Right lobe of liver (tissue), 6 donors: ENCODE results near the gene IKZF5. TPM values are rescaled to one million over a fixed set of nuclear protein-coding genes. Genes with fewer than 3 reads are reported as not detected.

ENCODE experiments used
- ATAC-seq, 4 donors: fragments of 200-7000 bp; cut with Tn5 transposase; one replicate each; pipeline ENCODE4 v1.9.1; 2020; ENCODE audit warnings: mild to moderate bottlenecking in 4 of 4, moderate library complexity in 4 of 4
- DNase-seq, 3 donors: peaks; one replicate each; pipeline ENCODE4 v3.0.0-alpha.2; 2020
- H3K27ac ChIP-seq, 3 donors: fragments of 200-600 bp; one replicate each; pipeline ENCODE4 v1.8.0; 2022
- H3K27me3 ChIP-seq, 2 donors: fragments of 200-600 bp; one replicate each; pipeline ENCODE4 v1.8.0; 2022
- H3K36me3 ChIP-seq, 4 donors: fragments of 200-600 bp; sonication (generic) in 1 of 4; one replicate each; pipeline versions ENCODE4 v1.5.1 to v1.8.0; 2017 to 2022; ENCODE audit warnings: control low read depth in 1 of 4
- H3K4me1 ChIP-seq, 4 donors: fragments of 200-600 bp; sonication (generic) in 1 of 4; one replicate each; pipeline versions ENCODE4 v1.5.1 to v1.8.0; 2017 to 2022; ENCODE audit warnings: control low read depth in 1 of 4
- H3K4me3 ChIP-seq, 3 donors: fragments of 200-600 bp; one replicate each; pipeline ENCODE4 v1.8.0; 2022
- H3K9me3 ChIP-seq, 4 donors: fragments of 200-600 bp; sonication (generic) in 1 of 4; one replicate each; pipeline versions ENCODE4 v1.5.1 to v1.8.0; 2017 to 2022; ENCODE audit warnings: control low read depth in 1 of 4
- CTCF ChIP-seq, 4 donors: fragments of 200-600 bp in 3 of 4; fragments of 450-650 bp in 1 of 4; IDR thresholded peaks; one replicate each; pipeline versions ENCODE4 v1.5.1 to v1.8.0; 2016 to 2022; ENCODE audit warnings: antibody characterized with exemption in 4 of 4, mild to moderate bottlenecking in 2 of 4
- POLR2A ChIP-seq: fragments of 450-650 bp; IDR thresholded peaks from one replicate; pipeline ENCODE4 v1.6.1; 2017; ENCODE audit warnings: antibody characterized with exemption, mild to moderate bottlenecking
- WGBS: methylation state at CpG from one replicate; pipeline ENCODE4 v1.1.6; 2018; ENCODE audit warnings: low coverage, low lambda C conversion rate; ENCODE audit not compliant: insufficient coverage; ENCODE audit errors: missing lambda C conversion rate; 5-methylcytosine and 5-hydroxymethylcytosine counted together
- intact Hi-C, 2 donors: fragments of 100-400 bp; cut with DNase I; formaldehyde crosslinking; loops; one replicate each; pipeline versions ENCODE4 v1.11.2 to v1.14.1; 2022
- total RNA-seq, 6 experiments: library from RNA; depleted of rRNA in 2 of 6; stranded (reverse); fragments of >200 nt in 2 of 6; fragmentation: NEBNext Ultra II Directional in 3 of 6; extraction: Animal tissue kit (Norgen Biotek cat#: 25700) in 3 of 6; gene quantifications; one replicate each; pipeline versions ENCODE4 v1.1.0 to v1.2.4, GENCODE V29; 2016 to 2023
- donor health status: DM: no; HTN: yes; CAD: no.
- donor health status: DM: no; HTN: no; CAD: no.
- donor health status: DM: no; HTN: no; CAD: no.
- donor health status: DM: no; HTN: yes; CAD: no.
- donor health status: DM: no; HTN: yes; CAD: no.

Gene IKZF5
- total RNA-seq, 6 experiments from 2014 or later = 4.1 to 15.8 (median 8.3) TPM

GRCh38 chr10:123024540-123024939 is 15.9 kb upstream of the IKZF5 start:
- 94% methylated on average over 2 of the region's 2 CpGs for WGBS
- ATAC-seq (no peak), DNase-seq (no peak)

GRCh38 chr10:123021517-123021916 is 12.9 kb upstream of the IKZF5 start:
- peaks cover 0 to 70% (median 17%) of the 10 kb centered on the region in 4 donors for H3K4me1 ChIP-seq
- WGBS = 30% methylated on average over 3 of the region's 3 CpGs
- ATAC-seq (peak; percentile 39 to 59 (median 56)), DNase-seq (no peak)
- peak overlapping the region; percentile 63 to 96 (median 94) for H3K27ac ChIP-seq
- TF ChIP-seq POLR2A = no peak
- peak; percentile 42 to 63 (median 54) for TF ChIP-seq CTCF (IDR thresholded peaks at IDR 0.05)
- no peak overlapping the region for H3K4me3 ChIP-seq
- no peaks in the 10 kb centered on the region for H3K9me3 ChIP-seq
- intact Hi-C loops = no loop called here
- H3K36me3 ChIP-seq = no peaks in the 10 kb centered on the region
- no peaks in the 10 kb centered on the region for H3K27me3 ChIP-seq

More at GRCh38 chr10:123024540-123024939, 15.9 kb upstream of the IKZF5 start:
- Histone ChIP-seq H3K27me3 (no peaks in the 10 kb centered on the region), H3K4me3 (no peak overlapping the region), H3K27ac (no peak overlapping the region), H3K9me3 (no peaks in the 10 kb centered on the region), H3K4me1 (peaks cover 0 to 48% (median 13%) of the 10 kb centered on the region in 4 donors), H3K36me3 (no peaks in the 10 kb centered on the region)
- no peak for TF ChIP-seq CTCF (IDR thresholded peaks at IDR 0.05)
- no peak for TF ChIP-seq POLR2A
- intact Hi-C loops = no loop called here

GRCh38 chr10:123019941-123020703 is 11.5 kb upstream of the IKZF5 start:
- H3K27ac ChIP-seq = peak overlapping the region; percentile 63 to 96 (median 94)
- intact Hi-C loops = no loop called here
- H3K4me3 ChIP-seq = peak overlapping the region in 2 of 3 donors; percentile 12 to 15
- ATAC-seq = peak; percentile 70 to 84 (median 78)
- H3K27me3 ChIP-seq = no peaks in the 10 kb centered on the region
- H3K4me1 ChIP-seq = peaks cover 0 to 72% (median 17%) of the 10 kb centered on the region in 4 donors
- H3K36me3 ChIP-seq = no peaks in the 10 kb centered on the region
- peak in 1 of 3 donors; percentile 52 for DNase-seq
- H3K9me3 ChIP-seq = no peaks in the 10 kb centered on the region
- no peak for TF ChIP-seq POLR2A
- 13% methylated on average over 1 of the region's 1 CpG for WGBS

GRCh38 chr10:123019264-123019663 is 10.7 kb upstream of the IKZF5 start:
- DNase-seq = no peak
- no peaks in the 10 kb centered on the region for H3K36me3 ChIP-seq
- peak overlapping the region; percentile 63 to 96 (median 94) for H3K27ac ChIP-seq
- no peak overlapping the region for H3K4me3 ChIP-seq
- H3K9me3 ChIP-seq = no peaks in the 10 kb centered on the region
- intact Hi-C loops = no loop called here
- no peaks in the 10 kb centered on the region for H3K27me3 ChIP-seq
- 34% methylated on average over 3 of the region's 3 CpGs for WGBS
- H3K4me1 ChIP-seq = peaks cover 0 to 79% (median 17%) of the 10 kb centered on the region in 4 donors
- TF ChIP-seq CTCF (IDR thresholded peaks at IDR 0.05) (no peak), POLR2A (no peak)
- ATAC-seq = peak; percentile 7 to 38 (median 32)

- peaks cover 0 to 81% (median 17%) of the 10 kb centered on the region in 4 donors for H3K4me1 ChIP-seq
- ATAC-seq = no peak
- no peak for DNase-seq
These were observed 9.9 kb upstream of the IKZF5 start for GRCh38 chr10:123018531-123018930.

More at GRCh38 chr10:123018531-123018930, 9.9 kb upstream of the IKZF5 start:
- H3K4me3 ChIP-seq = no peak overlapping the region
- H3K9me3 ChIP-seq = no peaks in the 10 kb centered on the region
- H3K27me3 ChIP-seq = no peaks in the 10 kb centered on the region
- H3K27ac ChIP-seq = peak overlapping the region in 2 of 3 donors; percentile 94 to 96
- WGBS = 91% methylated on average over 4 of the region's 7 CpGs
- no peaks in the 10 kb centered on the region for H3K36me3 ChIP-seq
- TF ChIP-seq POLR2A (no peak), CTCF (IDR thresholded peaks at IDR 0.05) (no peak)
- intact Hi-C loops = no loop called here
